ENCODE data around the gene MOV10.

GRCh38 chr1:112625696-112626095 is 48.8 kb upstream of the MOV10 start:
- TF ChIP-seq CTCF (IDR thresholded peaks at IDR 0.05) (no peak), POLR2AphosphoS5 (IDR thresholded peaks at IDR 0.05) (no peak)

Measured in transverse colon (tissue), 4 donors.